HG02885 (cell line): ENCODE results near the gene CKS2.

Source experiments
- ATAC-seq: cut with Tn5 transposase; IDR thresholded peaks from one replicate; pipeline ENCODE4 v1.9.1; 2021; ENCODE audit warnings: mild to moderate bottlenecking; ENCODE audit not compliant: unreplicated experiment, poor library complexity

The CKS2 gene

GRCh38 chr9:89363311-89363670 lies 52.3 kb downstream of the CKS2 start:
- no peak for ATAC-seq

- ATAC-seq, result no peak
These were observed 53.1 kb downstream of the CKS2 start for GRCh38 chr9:89363921-89364665.

GRCh38 chr9:89364666-89365531 lies 53.9 kb downstream of the CKS2 start:
- ATAC-seq, result no peak

- ATAC-seq, result no peak
These were observed 54.5 kb downstream of the CKS2 start for GRCh38 chr9:89365532-89365912.
